ENCODE data around the gene SYCE3. TPM values are rescaled to one million over a fixed set of nuclear protein-coding genes. Genes with fewer than 3 reads are reported as not detected.

The SYCE3 gene
- total RNA-seq, 4 donors from 2014 or later = not detected

DNA sequence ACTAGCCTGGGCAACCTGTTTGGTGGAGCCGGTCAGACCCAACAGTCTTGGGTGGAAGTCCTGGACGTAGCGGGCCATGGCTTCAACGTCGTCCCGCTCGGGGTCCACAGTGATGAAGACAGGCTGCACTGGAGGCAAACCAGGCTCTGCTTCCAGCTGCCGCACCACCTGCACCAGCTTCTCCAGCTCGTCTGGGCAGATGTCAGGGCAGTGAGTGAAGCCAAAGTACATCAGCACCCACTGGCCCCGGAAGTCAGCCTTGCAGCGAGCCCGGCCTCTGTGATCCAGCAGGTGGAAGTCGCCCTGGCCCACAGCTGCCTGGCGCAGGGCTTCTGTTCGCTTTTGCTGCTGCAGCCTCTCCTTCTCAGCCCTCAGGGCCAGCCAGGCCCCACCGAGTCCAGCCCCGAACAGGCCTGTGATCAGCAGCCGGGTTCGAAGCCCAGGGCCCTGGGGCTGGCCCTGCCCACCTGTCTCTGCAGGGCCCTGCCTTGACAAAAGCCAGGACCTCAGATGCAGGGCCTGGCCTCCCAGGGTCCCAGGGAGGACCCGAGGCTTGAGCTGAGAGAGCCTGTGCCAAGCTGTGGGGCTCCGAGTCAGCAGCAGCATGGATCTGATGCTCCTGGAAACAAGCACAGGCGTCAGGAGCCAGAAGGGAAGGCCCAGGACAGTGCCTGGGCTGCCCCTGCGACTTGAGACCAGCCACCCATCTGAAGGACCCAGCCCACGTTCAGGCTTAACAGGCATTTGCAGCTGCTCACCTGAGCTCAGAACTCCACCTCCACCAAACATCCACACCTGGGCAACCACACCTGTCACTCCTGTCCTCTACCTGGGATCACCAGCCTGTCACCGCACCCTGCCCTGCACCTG is 38.7 kb downstream of the SYCE3 start:
- Histone ChIP-seq H3K9me3 (no peaks in the 10 kb centered on the region), H3K27ac (replicated peaks in 1 of 4) (no peak overlapping the region), H3K4me1 (peaks cover 21 to 47% (median 38%) of the 10 kb centered on the region in 4 donors), H3K4me3 (peak overlapping the region; percentile 64 to 75 (median 68)), H3K27me3 (peaks cover 0 to under 1% (median 0%) of the 10 kb centered on the region in 4 donors), H3K36me3 (peaks cover 25 to 52% (median 50%) of the 10 kb centered on the region in 4 donors)
- WGBS = 80% methylated on average over 18 of the region's 25 CpGs
- TF ChIP-seq, protein P1, sequence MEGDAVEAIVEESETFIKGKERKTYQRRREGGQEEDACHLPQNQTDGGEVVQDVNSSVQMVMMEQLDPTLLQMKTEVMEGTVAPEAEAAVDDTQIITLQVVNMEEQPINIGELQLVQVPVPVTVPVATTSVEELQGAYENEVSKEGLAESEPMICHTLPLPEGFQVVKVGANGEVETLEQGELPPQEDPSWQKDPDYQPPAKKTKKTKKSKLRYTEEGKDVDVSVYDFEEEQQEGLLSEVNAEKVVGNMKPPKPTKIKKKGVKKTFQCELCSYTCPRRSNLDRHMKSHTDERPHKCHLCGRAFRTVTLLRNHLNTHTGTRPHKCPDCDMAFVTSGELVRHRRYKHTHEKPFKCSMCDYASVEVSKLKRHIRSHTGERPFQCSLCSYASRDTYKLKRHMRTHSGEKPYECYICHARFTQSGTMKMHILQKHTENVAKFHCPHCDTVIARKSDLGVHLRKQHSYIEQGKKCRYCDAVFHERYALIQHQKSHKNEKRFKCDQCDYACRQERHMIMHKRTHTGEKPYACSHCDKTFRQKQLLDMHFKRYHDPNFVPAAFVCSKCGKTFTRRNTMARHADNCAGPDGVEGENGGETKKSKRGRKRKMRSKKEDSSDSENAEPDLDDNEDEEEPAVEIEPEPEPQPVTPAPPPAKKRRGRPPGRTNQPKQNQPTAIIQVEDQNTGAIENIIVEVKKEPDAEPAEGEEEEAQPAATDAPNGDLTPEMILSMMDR (IDR thresholded peaks at IDR 0.05) = no peak
- no peak for TF ChIP-seq POLR2A (IDR thresholded peaks at IDR 0.05; ENCODE audit: low read depth)
- no peak for TF ChIP-seq POLR2AphosphoS5 (IDR thresholded peaks at IDR 0.05)
- DNase-seq (ENCODE audit: extremely low spot score) = no peak
- intact Hi-C loops (cut with DNase I) = loop anchor here (2.0 kb wide), 1 partner anchor 15 kb away; the partner anchor contains the start of gene NCAPH2

GRCh38 chr22:50523458-50523805 is 39.3 kb downstream of the SYCE3 start:
- DNase-seq (ENCODE audit: extremely low spot score) = no peak
- Histone ChIP-seq H3K27me3 (no peaks in the 10 kb centered on the region), H3K36me3 (peaks cover 30 to 58% (median 56%) of the 10 kb centered on the region in 4 donors), H3K4me3 (no peak overlapping the region), H3K27ac (replicated peaks in 1 of 4) (no peak overlapping the region), H3K9me3 (no peaks in the 10 kb centered on the region), H3K4me1 (peaks cover 21 to 44% (median 32%) of the 10 kb centered on the region in 4 donors)
- no peak for TF ChIP-seq POLR2AphosphoS5 (IDR thresholded peaks at IDR 0.05)
- intact Hi-C loops (cut with DNase I) = no loop called here
- WGBS = 93% methylated on average over 14 of the region's 16 CpGs

- no peak overlapping the region for H3K4me3 ChIP-seq
- H3K4me1 ChIP-seq = peaks cover 21 to 41% (median 32%) of the 10 kb centered on the region in 4 donors
- 92% methylated on average over 11 of the region's 22 CpGs for WGBS
- intact Hi-C loops (cut with DNase I) = no loop called here
- H3K36me3 ChIP-seq = peaks cover 30 to 63% (median 61%) of the 10 kb centered on the region in 4 donors
- no peaks in the 10 kb centered on the region for H3K9me3 ChIP-seq
- TF ChIP-seq POLR2AphosphoS5 (IDR thresholded peaks at IDR 0.05) = no peak
- TF ChIP-seq POLR2A (IDR thresholded peaks at IDR 0.05; ENCODE audit: low read depth) = no peak
- TF ChIP-seq, protein P1 (IDR thresholded peaks at IDR 0.05) = no peak
- no peak for TF ChIP-seq EP300 (IDR thresholded peaks at IDR 0.05)
- H3K27me3 ChIP-seq = no peaks in the 10 kb centered on the region
- no peak overlapping the region for H3K27ac ChIP-seq (replicated peaks in 1 of 4)
- no peak for DNase-seq (ENCODE audit: extremely low spot score)
Observed at GRCh38 chr22:50522806-50523438, 39.8 kb downstream of the SYCE3 start.

- Histone ChIP-seq H3K4me1 (peaks cover 20 to 36% (median 31%) of the 10 kb centered on the region in 4 donors), H3K36me3 (peaks cover 37 to 69% (median 67%) of the 10 kb centered on the region in 4 donors), H3K27ac (replicated peaks in 1 of 4) (no peak overlapping the region), H3K9me3 (no peaks in the 10 kb centered on the region), H3K4me3 (no peak overlapping the region), H3K27me3 (no peaks in the 10 kb centered on the region)
- no peak for DNase-seq (ENCODE audit: extremely low spot score)
- TF ChIP-seq POLR2AphosphoS5 (IDR thresholded peaks at IDR 0.05) (no peak), POLR2A (IDR thresholded peaks at IDR 0.05; ENCODE audit: low read depth) (no peak), EP300 (IDR thresholded peaks at IDR 0.05) (no peak)
- TF ChIP-seq, protein P1 (IDR thresholded peaks at IDR 0.05) = no peak
- WGBS = 92% methylated on average over 8 of the region's 15 CpGs
- intact Hi-C loops (cut with DNase I) = no loop called here
Observed at GRCh38 chr22:50522208-50522805, 40.4 kb downstream of the SYCE3 start.

DNA sequence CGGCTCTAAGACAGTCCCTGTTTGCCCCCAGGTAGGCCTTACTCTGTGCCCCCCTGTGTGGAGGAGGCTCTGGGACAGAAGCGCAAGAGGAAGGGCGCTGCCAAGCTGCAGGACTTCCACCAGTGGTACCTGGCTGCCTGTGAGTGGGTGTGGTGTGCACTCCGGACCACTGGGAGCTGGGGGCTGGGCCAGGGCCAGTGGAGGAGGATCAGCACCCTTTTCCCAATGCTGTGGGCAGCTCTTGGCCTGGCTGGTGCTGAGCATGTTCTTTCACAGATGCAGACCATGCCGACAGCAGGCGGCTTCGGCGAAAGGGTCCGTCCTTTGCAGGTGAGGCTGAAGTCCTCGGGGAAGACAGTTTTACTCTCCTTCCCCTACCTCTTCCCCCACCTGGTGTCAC is 41.0 kb downstream of the SYCE3 start:
- H3K36me3 ChIP-seq = peaks cover 38 to 75% (median 73%) of the 10 kb centered on the region in 4 donors
- H3K27ac ChIP-seq (replicated peaks in 1 of 4) = no peak overlapping the region
- intact Hi-C loops (cut with DNase I) = no loop called here
- H3K27me3 ChIP-seq = no peaks in the 10 kb centered on the region
- no peak overlapping the region for H3K4me3 ChIP-seq
- no peak for TF ChIP-seq EP300 (IDR thresholded peaks at IDR 0.05)
- TF ChIP-seq, protein P1 (IDR thresholded peaks at IDR 0.05) = no peak
- TF ChIP-seq POLR2AphosphoS5 (IDR thresholded peaks at IDR 0.05) = no peak
- TF ChIP-seq POLR2A (IDR thresholded peaks at IDR 0.05; ENCODE audit: low read depth) = no peak
- WGBS = 84% methylated on average over 4 of the region's 10 CpGs
- H3K4me1 ChIP-seq = peaks cover 15 to 30% (median 25%) of the 10 kb centered on the region in 4 donors
- DNase-seq (ENCODE audit: extremely low spot score) = no peak
- H3K9me3 ChIP-seq = no peaks in the 10 kb centered on the region
